GM23338 (cell line): ENCODE measurements around the gene TYSND1. TPM values are rescaled to one million over a fixed set of nuclear protein-coding genes. Genes with fewer than 3 reads are reported as not detected.

Experiments used
- ATAC-seq: fragments of 200-7000 bp; cut with Tn5 transposase; 3 replicates; pipeline ENCODE4 v1.9.1; 2020
- DNase-seq: peaks from one replicate; pipeline ENCODE4 v3.0.0-alpha.2; 2015; ENCODE audit warnings: low spot score
- H2AFZ ChIP-seq: fragments of 200-600 bp; sonication (generic); 2 replicates; pipeline ENCODE4 v1.8.0; 2016; ENCODE audit warnings: antibody characterized with exemption, mild to moderate bottlenecking, moderate library complexity
- H3F3A ChIP-seq: fragments of 200-600 bp; sonication (generic); replicated peaks from 2 replicates; pipeline ENCODE4 v1.8.0; 2017; ENCODE audit warnings: antibody characterized with exemption, mixed run types, low read depth
- H3K27ac ChIP-seq: fragments of 200-600 bp; sonication (generic); 2 replicates; pipeline ENCODE4 v1.6.1; 2016; ENCODE audit warnings: low read depth
- H3K27me3 ChIP-seq: fragments of 200-600 bp; sonication (generic); 2 replicates; pipeline ENCODE4 v1.8.0; 2016; ENCODE audit warnings: mild to moderate bottlenecking, mixed run types, moderate library complexity; ENCODE audit not compliant: insufficient read depth
- H3K36me3 ChIP-seq: fragments of 200-600 bp; sonication (generic); 2 replicates; pipeline ENCODE4 v1.8.0; 2016; ENCODE audit warnings: mild to moderate bottlenecking; ENCODE audit not compliant: insufficient read depth
- H3K4me1 ChIP-seq: fragments of 200-600 bp; sonication (generic); 2 replicates; pipeline ENCODE4 v1.8.0; 2016; ENCODE audit warnings: mild to moderate bottlenecking, moderate library complexity; ENCODE audit not compliant: insufficient read depth
- H3K4me2 ChIP-seq: fragments of 200-600 bp; sonication (generic); 2 replicates; pipeline ENCODE4 v1.7.1; 2017; ENCODE audit warnings: mixed run types
- H3K4me3 ChIP-seq: fragments of 200-600 bp; sonication (generic); 2 replicates; pipeline ENCODE4 v1.6.1; 2016; ENCODE audit warnings: mixed run types
- H3K79me2 ChIP-seq: fragments of 200-600 bp; sonication (generic); replicated peaks from 2 replicates; pipeline ENCODE4 v1.8.0; 2017; ENCODE audit warnings: mild to moderate bottlenecking; ENCODE audit not compliant: insufficient read depth
- H3K9me2 ChIP-seq: fragments of 200-600 bp; sonication (generic); 2 replicates; pipeline ENCODE4 v1.8.0; 2017; ENCODE audit not compliant: insufficient read depth
- H4K20me1 ChIP-seq: fragments of 200-600 bp; sonication (generic); replicated peaks from 2 replicates; pipeline ENCODE4 v1.8.0; 2017; ENCODE audit warnings: mild to moderate bottlenecking; ENCODE audit not compliant: insufficient read depth
- H3K27ac Mint-ChIP-seq: 2 replicates; pipeline ENCODE4 v1.8.0; 2020; ENCODE audit warnings: inconsistent platforms, mild to moderate bottlenecking, moderate library complexity, mixed read lengths
- H3K27me3 Mint-ChIP-seq: 3 replicates; pipeline ENCODE4 v1.8.0; 2022; ENCODE audit warnings: low read depth, mild to moderate bottlenecking, moderate library complexity, mixed read lengths, inconsistent platforms; ENCODE audit not compliant: insufficient read depth, poor library complexity
- H3K36me3 Mint-ChIP-seq: 3 replicates; pipeline ENCODE4 v1.8.0; 2021; ENCODE audit warnings: low read depth, mild to moderate bottlenecking, inconsistent platforms, moderate library complexity, mixed read lengths
- H3K4me1 Mint-ChIP-seq: 3 replicates; pipeline ENCODE4 v1.8.0; 2020; ENCODE audit warnings: mild to moderate bottlenecking, inconsistent platforms, mixed read lengths
- H3K4me3 Mint-ChIP-seq: 3 replicates; pipeline ENCODE4 v1.8.0; 2021; ENCODE audit warnings: moderate library complexity, mild to moderate bottlenecking, inconsistent platforms, mixed read lengths
- H3K9me3 Mint-ChIP-seq: 3 replicates; pipeline ENCODE4 v1.8.0; 2020; ENCODE audit warnings: moderate library complexity, mild to moderate bottlenecking, inconsistent platforms, mixed read lengths
- CTCF ChIP-seq, 2 experiments: fragments of 200-600 bp in 1 of 2; sonication (generic) in 1 of 2; conservative IDR thresholded peaks; 2 replicates each; pipeline versions ENCODE4 v1.5.1 to v1.6.1; 2016 to 2017; ENCODE audit warnings: antibody characterized with exemption in 2 of 2, low read depth in 2 of 2, mild to moderate bottlenecking in 2 of 2, moderate library complexity in 1 of 2
- NANOG ChIP-seq: IDR thresholded peaks from 2 replicates; pipeline ENCODE4 v1.6.1; 2016; ENCODE audit warnings: antibody characterized with exemption, borderline replicate concordance
- POLR2AphosphoS5 ChIP-seq: IDR thresholded peaks from 2 replicates; pipeline ENCODE4 v1.6.1; 2016; ENCODE audit warnings: antibody characterized with exemption, low read depth
- REST ChIP-seq: IDR thresholded peaks from one replicate; pipeline ENCODE4 v1.6.1; 2018; ENCODE audit warnings: antibody characterized with exemption; ENCODE audit not compliant: unreplicated experiment
- STAT1 ChIP-seq: IDR thresholded peaks from one replicate; pipeline ENCODE4 v1.6.1; 2016; ENCODE audit warnings: antibody characterized with exemption; ENCODE audit not compliant: unreplicated experiment
- ZNF331 ChIP-seq: fragments of 250-450 bp; sonication (Bioruptor Pico); IDR thresholded peaks from 2 replicates; pipeline ENCODE4 v1.5.0; 2020; ENCODE audit warnings: low read depth, mild to moderate bottlenecking, moderate library complexity
- polyA plus RNA-seq: library from polyadenylated mRNA; unstranded; fragments of >200 nt; fragmentation: Nextera tagmentation; extraction: Ambion mirVana; gene quantifications from 2 replicates; pipeline ENCODE4 v1.2.1, GENCODE V29; 2016
- total RNA-seq: library from RNA; depleted of rRNA; stranded (reverse); fragments of >200 nt; shearing (Covaris generic); gene quantifications from 2 replicates; pipeline ENCODE4 v1.2.3, GENCODE V29; 2014

TYSND1 gene
- total and polyA plus RNA-seq, 2 experiments from 2014 or later: 5.2 to 19.5 TPM

GRCh38 chr10:70192326-70192968 is 45.9 kb upstream of the TYSND1 start (continued):
- no peak for TF ChIP-seq REST
- no peak for TF ChIP-seq CTCF (conservative IDR thresholded peaks at IDR 0.05; ENCODE audit: low read depth in 2 of 2)
- TF ChIP-seq NANOG: no peak
- TF ChIP-seq POLR2AphosphoS5: no peak

DNA sequence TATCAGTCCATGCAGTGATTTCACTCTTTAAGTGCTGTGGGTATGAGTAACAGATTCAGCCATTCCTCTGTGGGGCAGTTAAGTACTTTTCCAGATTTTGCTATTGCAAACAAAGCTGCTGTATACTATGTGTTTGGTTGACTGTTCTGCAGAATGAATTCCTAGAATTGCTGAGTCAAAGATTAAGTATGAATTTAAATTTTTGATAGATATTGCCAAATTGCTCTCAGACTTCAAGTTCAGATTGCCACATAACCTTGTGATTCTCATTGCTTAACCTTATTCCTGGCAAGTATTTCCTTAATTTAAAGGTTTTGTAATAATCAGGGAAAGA is 45.4 kb upstream of the TYSND1 start:
- no peak overlapping the region for H2AFZ ChIP-seq
- Mint-ChIP-seq H3K4me3 (no peak overlapping the region), H3K4me1 (peaks cover 2% of the 10 kb centered on the region; the same call in 2 of the 3 replicates), H3K27me3 (peaks cover 6% of the 10 kb centered on the region), H3K36me3 (no peaks in the 10 kb centered on the region), H3K27ac (no peak overlapping the region), H3K9me3 (no peaks in the 10 kb centered on the region)
- ATAC-seq (no peak), DNase-seq (no peak)
- H3K9me2 ChIP-seq: no peaks in the 10 kb centered on the region
- no peaks in the 10 kb centered on the region for H3K79me2 ChIP-seq
- H3K27ac ChIP-seq: no peak overlapping the region
- H3K4me1 ChIP-seq: no peaks in the 10 kb centered on the region
- no peak overlapping the region for H3K4me2 ChIP-seq
- H3K36me3 ChIP-seq: no peaks in the 10 kb centered on the region
- H3K4me3 ChIP-seq: no peak overlapping the region
- H3K27me3 ChIP-seq: no peaks in the 10 kb centered on the region
- H3F3A ChIP-seq: no peaks in the 10 kb centered on the region
- no peaks in the 10 kb centered on the region for H4K20me1 ChIP-seq
- TF ChIP-seq CTCF (conservative IDR thresholded peaks at IDR 0.05; ENCODE audit: low read depth in 2 of 2): no peak
- TF ChIP-seq STAT1: no peak
- no peak for TF ChIP-seq REST
- no peak for TF ChIP-seq ZNF331 (CRISPR knock-in tag)
